ENCODE measurements around the gene SLC46A3.
"Not testable (repeated sequence)": the region's sequence is repeated elsewhere in the genome, so short reads cannot be mapped to it uniquely, and the experiment has no call there.

The SLC46A3 gene, protein sequence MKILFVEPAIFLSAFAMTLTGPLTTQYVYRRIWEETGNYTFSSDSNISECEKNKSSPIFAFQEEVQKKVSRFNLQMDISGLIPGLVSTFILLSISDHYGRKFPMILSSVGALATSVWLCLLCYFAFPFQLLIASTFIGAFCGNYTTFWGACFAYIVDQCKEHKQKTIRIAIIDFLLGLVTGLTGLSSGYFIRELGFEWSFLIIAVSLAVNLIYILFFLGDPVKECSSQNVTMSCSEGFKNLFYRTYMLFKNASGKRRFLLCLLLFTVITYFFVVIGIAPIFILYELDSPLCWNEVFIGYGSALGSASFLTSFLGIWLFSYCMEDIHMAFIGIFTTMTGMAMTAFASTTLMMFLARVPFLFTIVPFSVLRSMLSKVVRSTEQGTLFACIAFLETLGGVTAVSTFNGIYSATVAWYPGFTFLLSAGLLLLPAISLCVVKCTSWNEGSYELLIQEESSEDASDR

DNA sequence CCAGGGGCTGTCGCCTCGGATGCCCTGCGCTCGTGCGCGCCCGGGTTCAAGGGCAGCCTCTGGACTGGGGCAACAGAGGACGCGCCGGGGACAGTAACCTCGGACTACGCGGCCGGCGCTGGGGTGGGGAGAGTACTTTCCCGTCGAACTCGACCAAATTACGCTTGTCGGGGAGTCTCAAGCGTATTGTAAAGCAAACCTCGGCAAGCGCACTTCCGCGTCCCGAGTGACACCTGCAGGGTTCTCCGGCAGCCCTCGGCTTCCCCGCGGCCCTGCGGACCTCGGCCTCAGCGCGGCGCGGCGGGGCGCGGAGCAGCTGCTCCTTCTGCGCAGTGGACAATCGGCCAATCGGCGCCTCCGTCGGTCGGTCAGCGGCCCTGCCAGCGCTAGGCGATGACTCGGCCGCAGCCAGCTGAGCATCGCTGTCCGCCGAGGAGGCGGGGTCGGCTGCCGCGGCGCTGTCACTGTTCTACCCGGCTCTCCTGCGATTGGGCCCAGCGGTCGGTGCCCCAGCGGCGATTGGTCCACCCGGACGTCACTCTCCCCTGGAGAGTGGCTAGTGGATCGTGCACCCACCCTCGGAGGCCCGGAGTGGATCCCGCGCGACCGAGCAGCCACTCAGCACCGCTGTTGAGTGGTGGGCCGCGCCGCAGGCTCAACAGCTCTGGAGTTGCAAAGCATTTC, at the start of gene SLC46A3:
SLC46A3 (minus strand) TSS at position 428 of the 684 bp plus-strand sequence. CDS start 972 bp downstream, outside the sequence.
- peak; percentile 3 for DNase-seq

DNA sequence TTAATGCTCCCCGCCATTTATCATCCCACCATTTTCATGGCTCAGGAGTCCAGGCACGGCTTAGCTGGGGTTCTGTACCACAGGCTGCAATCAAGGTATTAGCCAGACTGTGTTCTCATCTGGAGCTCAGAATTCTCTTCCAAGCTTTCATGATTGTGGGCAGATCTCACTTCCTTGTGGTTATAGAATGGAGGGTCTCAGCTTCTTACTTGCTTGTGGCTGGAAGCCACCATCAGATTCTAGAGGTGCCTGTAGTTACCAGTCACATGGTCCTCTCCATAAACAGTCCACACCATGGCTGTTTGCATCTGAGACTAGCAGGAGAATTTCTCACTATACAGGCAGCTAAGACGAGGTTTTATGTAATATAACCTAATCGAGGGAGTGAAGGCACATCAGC, 45.1 kb upstream of the SLC46A3 start:
- DNase-seq = no peak

GRCh38 chr13:28761586-28761985, 42.8 kb upstream of the SLC46A3 start:
- DNase-seq = no peak

GRCh38 chr13:28755546-28755870, 36.7 kb upstream of the SLC46A3 start:
- no peak for DNase-seq

GRCh38 chr13:28754698-28755545, 36.2 kb upstream of the SLC46A3 start:
- no peak for DNase-seq

DNA sequence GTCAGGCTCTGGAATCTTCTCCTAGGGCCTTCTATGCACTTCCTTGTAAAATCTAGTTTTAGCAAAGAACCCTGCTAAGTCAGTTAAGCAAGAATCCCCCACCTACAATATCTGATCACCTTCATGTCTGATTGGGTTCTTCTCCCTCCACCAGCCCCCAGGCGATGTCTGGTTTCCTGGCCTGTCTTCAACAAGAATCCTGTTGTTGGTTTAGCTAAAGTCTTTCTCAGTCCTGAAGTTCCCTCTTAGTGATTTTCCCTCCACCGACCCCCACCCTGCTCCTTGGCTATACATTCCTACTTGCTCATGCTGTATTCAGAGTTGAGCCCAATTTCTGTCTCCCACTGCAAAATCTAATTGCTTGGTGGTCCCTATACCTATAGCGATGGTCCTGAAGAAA, 35.2 kb upstream of the SLC46A3 start:
- no peak for DNase-seq

GRCh38 chr13:28753208-28753892, 34.6 kb upstream of the SLC46A3 start:
- no peak for DNase-seq

GRCh38 chr13:28751175-28751960, 32.6 kb upstream of the SLC46A3 start:
- DNase-seq = no peak

- no peak for DNase-seq
Measured at GRCh38 chr13:28750187-28751045, 31.6 kb upstream of the SLC46A3 start.

DNA sequence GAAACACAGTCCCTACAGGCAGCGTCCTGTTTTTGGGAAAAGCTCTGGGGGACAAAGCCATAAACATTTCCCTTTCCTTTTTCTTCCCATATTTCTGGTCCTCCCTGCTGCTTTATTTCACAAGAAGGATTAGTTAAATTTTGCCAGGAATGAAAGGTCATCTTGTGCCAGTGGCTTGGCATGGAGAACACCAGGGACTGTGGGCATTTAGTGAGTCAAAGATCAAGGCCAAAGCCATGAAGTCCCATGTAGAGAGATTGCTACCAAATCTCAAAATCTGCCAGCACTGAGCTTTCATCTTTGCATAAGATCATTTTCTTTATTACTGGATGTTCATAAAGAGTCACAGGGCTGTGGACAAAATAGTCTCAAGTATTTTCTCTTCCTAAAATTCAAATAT, 29.1 kb upstream of the SLC46A3 start:
- no peak for DNase-seq

DNA sequence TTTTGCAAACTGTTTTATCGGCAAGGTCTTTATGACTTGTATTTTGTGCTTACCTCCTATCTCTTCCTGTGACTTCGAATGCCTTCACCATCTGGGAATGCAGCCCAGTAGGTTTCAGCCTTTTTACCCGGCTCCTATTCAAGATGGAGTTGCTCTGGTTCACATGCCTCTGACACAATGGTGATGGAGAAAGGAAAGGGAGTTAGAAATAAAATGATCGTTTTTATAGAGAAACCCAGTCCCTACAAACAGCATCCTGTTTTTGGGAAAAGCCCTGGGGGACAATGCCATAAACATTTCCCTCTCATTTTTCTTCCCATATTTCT, 27.5 kb upstream of the SLC46A3 start:
- DNase-seq = no peak

DNA sequence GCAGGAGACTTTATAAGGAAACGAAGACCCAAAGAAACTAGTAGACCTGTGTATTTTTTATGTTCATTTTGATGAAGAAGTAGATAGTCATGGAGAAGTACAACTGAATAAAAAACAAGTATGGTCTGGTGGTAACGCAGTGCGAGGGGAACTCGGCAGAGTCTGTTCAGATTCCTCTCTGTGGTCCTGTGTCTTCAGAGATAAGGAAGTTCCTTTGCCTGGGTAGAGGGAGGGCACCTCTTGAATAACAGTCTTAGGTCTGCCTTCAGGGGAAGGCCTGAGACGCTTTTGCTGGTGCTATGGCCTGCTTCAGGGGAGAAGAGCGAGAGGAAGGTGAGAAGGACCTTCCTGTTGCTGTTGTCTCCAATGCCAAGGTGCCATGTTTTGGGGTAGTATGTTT, 25.9 kb upstream of the SLC46A3 start:
- no peak for DNase-seq

GRCh38 chr13:28744091-28744536, 25.3 kb upstream of the SLC46A3 start:
- no peak for DNase-seq

GRCh38 chr13:28743499-28744083, 24.8 kb upstream of the SLC46A3 start:
- no peak for DNase-seq

- DNase-seq = no peak
Measured at GRCh38 chr13:28743020-28743419, 24.2 kb upstream of the SLC46A3 start.

DNA sequence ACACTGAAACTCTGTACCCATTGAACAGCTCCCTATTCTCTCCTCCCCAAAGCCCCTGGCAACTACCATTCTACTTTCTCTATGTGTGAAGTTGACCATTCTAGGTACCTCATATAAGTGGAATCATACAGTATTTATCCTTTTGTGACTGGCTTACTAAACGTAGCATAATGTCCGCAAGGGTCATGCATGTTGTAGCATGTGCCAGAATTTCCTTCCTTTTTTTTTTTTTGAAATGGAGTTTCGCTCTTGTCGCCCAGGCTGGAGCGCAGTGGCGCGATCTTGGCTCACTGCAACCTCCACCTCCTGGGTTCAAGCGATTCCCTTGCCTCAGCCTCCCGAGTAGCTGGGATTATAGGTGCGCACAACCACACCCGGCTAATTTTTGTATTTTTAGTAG, 23.7 kb upstream of the SLC46A3 start:
- not testable (repeated sequence) for DNase-seq

GRCh38 chr13:28741084-28741491, 22.3 kb upstream of the SLC46A3 start:
- DNase-seq = no peak

DNA sequence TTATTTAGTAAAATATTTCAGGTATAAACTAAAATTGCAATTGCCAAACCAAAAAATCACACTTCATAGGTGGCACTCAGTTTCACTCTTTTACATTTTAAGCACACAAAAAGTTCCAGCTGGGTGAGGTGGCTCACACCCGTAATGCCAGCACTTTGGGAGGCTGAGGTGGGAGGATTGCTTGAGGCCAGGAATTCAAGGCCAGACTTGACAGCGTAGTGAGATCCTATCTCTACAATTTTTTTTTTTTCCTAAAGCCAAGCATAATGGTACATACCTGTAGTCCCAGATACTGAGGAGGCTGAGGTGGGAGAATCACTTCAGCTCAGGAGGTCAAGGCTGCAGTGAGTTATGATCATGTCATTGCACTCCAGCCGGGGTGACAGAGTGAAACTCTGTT, 20.6 kb upstream of the SLC46A3 start:
- no peak for DNase-seq

- no peak for DNase-seq
Measured at GRCh38 chr13:28735481-28736029, 16.8 kb upstream of the SLC46A3 start.

- DNase-seq = no peak
Measured at GRCh38 chr13:28734906-28735305, 16.1 kb upstream of the SLC46A3 start.

All from NCI-H1417 treated with DMSO at 0.1 percent for 48 hours (cell line).